HL-60 (cell line): ENCODE data around the gene ASCC3.

ENCODE experiments used
- DNase-seq, 2 experiments: peaks; one replicate each; pipeline ENCODE4 v3.0.0-alpha.2; 2010 to 2020; ENCODE audit warnings: low read depth in 1 of 2, low spot score in 1 of 2
- H3K27ac ChIP-seq: fragments of 250-450 bp; sonication (Bioruptor Pico); replicated peaks from 2 replicates; pipeline ENCODE4 v1.5.1; 2020; ENCODE audit warnings: mild to moderate bottlenecking, moderate library complexity
- H3K27me3 ChIP-seq: fragments of 250-450 bp; sonication (Bioruptor Pico); 2 replicates; pipeline ENCODE4 v1.5.1; 2021; ENCODE audit warnings: mild to moderate bottlenecking, moderate library complexity; ENCODE audit not compliant: insufficient read depth, poor library complexity, severe bottlenecking
- H3K4me3 ChIP-seq: replicated peaks from 2 replicates; pipeline ENCODE4 v1.5.1; 2011; ENCODE audit warnings: mild to moderate bottlenecking, control low read depth, low read length; ENCODE audit not compliant: insufficient read depth
- GABPA ChIP-seq: IDR thresholded peaks from 2 replicates; pipeline ENCODE4 v1.6.1; 2012; ENCODE audit warnings: low read depth
- POLR2AphosphoS5 ChIP-seq: IDR thresholded peaks from 2 replicates; pipeline ENCODE4 v1.6.1; 2012; ENCODE audit warnings: low read depth
- SPI1 ChIP-seq: IDR thresholded peaks from 2 replicates; pipeline ENCODE4 v1.6.1; 2012; ENCODE audit warnings: low read depth, mild to moderate bottlenecking, borderline replicate concordance
- TF ChIP-seq, protein P1 (sequence below): IDR thresholded peaks from one replicate; pipeline ENCODE4 v1.5.1; 2011; ENCODE audit warnings: low read length, control low read depth, inconsistent platforms; ENCODE audit not compliant: insufficient read depth
- TF ChIP-seq, protein P2 (sequence below): IDR thresholded peaks from 2 replicates; pipeline ENCODE4 v1.6.1; 2012; ENCODE audit warnings: low read depth; ENCODE audit not compliant: insufficient replicate concordance

Gene ASCC3

DNA sequence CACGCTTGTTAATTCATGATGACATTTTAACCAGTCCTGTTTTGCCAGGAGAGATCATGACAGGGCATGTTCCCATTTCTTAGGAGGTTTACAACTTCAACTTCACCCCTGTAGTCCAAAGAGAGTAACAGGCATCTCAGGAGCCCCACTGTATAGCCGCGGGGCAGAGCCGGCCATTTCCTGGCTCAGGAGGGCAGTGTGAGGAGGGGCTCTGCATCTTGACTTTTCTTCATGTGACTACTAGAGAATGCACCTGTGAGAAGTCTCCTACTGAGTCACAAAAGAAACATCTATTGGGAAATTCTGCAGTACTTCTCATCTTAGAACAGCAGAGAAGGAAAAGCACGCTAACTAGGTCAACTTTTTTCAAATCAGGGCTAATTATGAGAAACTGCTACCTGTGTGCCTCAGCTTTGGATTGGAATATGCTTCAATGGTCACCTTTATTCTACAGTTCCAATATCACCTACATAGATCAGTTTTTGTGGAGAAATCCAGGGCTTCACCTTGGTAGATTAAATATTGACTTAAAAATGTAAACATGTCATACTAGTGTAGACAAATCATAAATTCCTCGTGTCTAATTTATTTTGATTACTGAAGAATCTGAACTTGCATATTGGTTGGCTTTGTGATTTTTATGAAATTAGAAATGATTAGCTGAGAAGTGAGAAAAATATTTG is 387.8 kb downstream of the ASCC3 start:
- no peak for DNase-seq
- Histone ChIP-seq H3K4me3 (no peak overlapping the region), H3K27me3 (peaks cover 4% of the 10 kb centered on the region), H3K27ac (no peak overlapping the region)
- TF ChIP-seq, protein P1, sequence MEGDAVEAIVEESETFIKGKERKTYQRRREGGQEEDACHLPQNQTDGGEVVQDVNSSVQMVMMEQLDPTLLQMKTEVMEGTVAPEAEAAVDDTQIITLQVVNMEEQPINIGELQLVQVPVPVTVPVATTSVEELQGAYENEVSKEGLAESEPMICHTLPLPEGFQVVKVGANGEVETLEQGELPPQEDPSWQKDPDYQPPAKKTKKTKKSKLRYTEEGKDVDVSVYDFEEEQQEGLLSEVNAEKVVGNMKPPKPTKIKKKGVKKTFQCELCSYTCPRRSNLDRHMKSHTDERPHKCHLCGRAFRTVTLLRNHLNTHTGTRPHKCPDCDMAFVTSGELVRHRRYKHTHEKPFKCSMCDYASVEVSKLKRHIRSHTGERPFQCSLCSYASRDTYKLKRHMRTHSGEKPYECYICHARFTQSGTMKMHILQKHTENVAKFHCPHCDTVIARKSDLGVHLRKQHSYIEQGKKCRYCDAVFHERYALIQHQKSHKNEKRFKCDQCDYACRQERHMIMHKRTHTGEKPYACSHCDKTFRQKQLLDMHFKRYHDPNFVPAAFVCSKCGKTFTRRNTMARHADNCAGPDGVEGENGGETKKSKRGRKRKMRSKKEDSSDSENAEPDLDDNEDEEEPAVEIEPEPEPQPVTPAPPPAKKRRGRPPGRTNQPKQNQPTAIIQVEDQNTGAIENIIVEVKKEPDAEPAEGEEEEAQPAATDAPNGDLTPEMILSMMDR = no peak
- TF ChIP-seq GABPA = no peak
- TF ChIP-seq, protein P2, sequence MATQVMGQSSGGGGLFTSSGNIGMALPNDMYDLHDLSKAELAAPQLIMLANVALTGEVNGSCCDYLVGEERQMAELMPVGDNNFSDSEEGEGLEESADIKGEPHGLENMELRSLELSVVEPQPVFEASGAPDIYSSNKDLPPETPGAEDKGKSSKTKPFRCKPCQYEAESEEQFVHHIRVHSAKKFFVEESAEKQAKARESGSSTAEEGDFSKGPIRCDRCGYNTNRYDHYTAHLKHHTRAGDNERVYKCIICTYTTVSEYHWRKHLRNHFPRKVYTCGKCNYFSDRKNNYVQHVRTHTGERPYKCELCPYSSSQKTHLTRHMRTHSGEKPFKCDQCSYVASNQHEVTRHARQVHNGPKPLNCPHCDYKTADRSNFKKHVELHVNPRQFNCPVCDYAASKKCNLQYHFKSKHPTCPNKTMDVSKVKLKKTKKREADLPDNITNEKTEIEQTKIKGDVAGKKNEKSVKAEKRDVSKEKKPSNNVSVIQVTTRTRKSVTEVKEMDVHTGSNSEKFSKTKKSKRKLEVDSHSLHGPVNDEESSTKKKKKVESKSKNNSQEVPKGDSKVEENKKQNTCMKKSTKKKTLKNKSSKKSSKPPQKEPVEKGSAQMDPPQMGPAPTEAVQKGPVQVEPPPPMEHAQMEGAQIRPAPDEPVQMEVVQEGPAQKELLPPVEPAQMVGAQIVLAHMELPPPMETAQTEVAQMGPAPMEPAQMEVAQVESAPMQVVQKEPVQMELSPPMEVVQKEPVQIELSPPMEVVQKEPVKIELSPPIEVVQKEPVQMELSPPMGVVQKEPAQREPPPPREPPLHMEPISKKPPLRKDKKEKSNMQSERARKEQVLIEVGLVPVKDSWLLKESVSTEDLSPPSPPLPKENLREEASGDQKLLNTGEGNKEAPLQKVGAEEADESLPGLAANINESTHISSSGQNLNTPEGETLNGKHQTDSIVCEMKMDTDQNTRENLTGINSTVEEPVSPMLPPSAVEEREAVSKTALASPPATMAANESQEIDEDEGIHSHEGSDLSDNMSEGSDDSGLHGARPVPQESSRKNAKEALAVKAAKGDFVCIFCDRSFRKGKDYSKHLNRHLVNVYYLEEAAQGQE = no peak
- TF ChIP-seq SPI1 = no peak
- TF ChIP-seq POLR2AphosphoS5 = no peak

DNA sequence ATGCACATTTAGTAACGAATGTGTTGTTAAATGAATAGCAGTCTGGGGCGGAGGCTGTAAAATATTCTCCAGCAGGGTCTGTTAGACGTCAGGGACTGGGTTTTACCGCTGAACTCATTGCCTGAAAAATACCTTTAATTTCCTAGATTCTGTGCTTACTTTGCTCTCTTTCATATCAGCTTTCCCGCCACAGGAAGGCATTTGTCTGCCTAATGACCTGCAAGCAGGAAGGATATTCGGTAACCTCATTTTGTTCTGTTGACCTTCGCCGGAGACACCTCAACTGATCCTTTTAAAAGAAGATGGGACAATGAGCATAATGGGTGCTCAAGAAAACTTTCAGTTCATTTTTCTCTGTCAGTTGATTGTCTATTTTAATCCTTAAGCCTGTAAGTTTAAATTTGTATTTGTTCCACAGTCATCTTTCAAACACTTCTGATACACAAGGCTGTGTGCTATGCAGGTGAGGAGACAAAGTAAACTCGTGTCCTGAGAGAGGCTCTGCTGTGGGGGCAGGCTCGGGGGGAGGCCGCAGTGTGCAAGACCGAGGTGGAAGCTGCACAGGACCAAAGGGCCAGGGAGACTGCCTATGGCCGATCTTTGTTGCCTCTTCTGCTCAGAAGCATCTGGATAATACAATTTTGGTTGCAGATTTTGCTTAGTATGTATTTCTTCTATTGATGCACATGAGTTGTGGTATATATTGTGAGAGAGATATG is 389.0 kb downstream of the ASCC3 start:
- no peak overlapping the region for H3K4me3 ChIP-seq
- peaks cover 4% of the 10 kb centered on the region for H3K27me3 ChIP-seq
- DNase-seq = no peak
- TF ChIP-seq, protein P2 = no peak
- TF ChIP-seq, protein P1 = no peak
- TF ChIP-seq POLR2AphosphoS5 = no peak
- no peak for TF ChIP-seq GABPA
- TF ChIP-seq SPI1 = no peak
- H3K27ac ChIP-seq = no peak overlapping the region

DNA sequence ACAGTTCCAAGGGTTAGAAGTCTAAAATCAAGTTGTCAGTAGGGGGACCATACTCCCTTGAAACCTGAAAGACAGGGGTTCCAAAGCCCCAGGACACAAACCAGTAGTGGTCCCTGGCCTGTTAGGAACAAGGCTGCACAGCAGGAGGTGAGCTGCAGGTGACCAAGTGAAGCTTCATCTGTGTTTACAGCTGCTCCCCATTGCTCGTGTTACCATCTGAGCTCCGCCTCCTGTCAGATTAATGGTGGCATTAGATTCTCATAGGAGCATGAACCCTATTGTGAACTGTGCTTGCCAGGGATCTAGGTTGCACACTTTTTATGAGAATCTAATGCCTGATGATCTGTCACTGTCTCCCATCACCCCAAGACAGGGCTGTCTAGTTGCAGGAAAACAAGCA is 391.1 kb downstream of the ASCC3 start:
- DNase-seq = no peak
- no peak overlapping the region for H3K4me3 ChIP-seq
- H3K27ac ChIP-seq = no peak overlapping the region
- TF ChIP-seq GABPA (no peak), POLR2AphosphoS5 (no peak), SPI1 (no peak)
- TF ChIP-seq, protein P2 = no peak
- TF ChIP-seq, protein P1 = no peak
- H3K27me3 ChIP-seq = peaks cover 4% of the 10 kb centered on the region
